G401 (cell line): ENCODE data around the gene RBL2. TPM values are rescaled to one million over a fixed set of nuclear protein-coding genes. Genes with fewer than 3 reads are reported as not detected.
A peak's percentile ranks its signal among the peaks of the same experiment; 100 is the strongest.
"Not testable (repeated sequence)": the region's sequence is repeated elsewhere in the genome, so short reads cannot be mapped to it uniquely, and the experiment has no call there.

ENCODE experiments used
- DNase-seq: peaks from one replicate; pipeline ENCODE4 v3.0.0-alpha.2; 2015; ENCODE audit warnings: low spot score
- in situ Hi-C: cut with HindIII; loops from 2 replicates; pipeline ENCODE4 v1.10.0; 2016; ENCODE audit warnings: low sequenced_read_pairs, mixed read lengths
- total RNA-seq: library from RNA; depleted of rRNA; stranded (reverse); fragments of >200 nt; shearing (Covaris generic); gene quantifications from 2 replicates; pipeline ENCODE4 v1.2.3, GENCODE V29; 2014; rRNA removed

Gene RBL2
- total RNA-seq = 19.0 and 22.2 TPM in 2 replicates

GRCh38 chr16:53434377-53435065, at the start of gene RBL2:
Gene RBL2 (plus strand): TSS chr16:53434471. CDS start chr16:53434557, 86 bp downstream.
- in situ Hi-C loops = no loop called here
- peak; percentile 77 for DNase-seq

GRCh38 chr16:53384610-53385009, 49.7 kb upstream of the RBL2 start:
- in situ Hi-C loops, DNase-seq: not testable (repeated sequence)

GRCh38 chr16:53404959-53405358, 29.3 kb upstream of the RBL2 start:
- no peak for DNase-seq
- in situ Hi-C loops = no loop called here

GRCh38 chr16:53412549-53412948, 21.7 kb upstream of the RBL2 start:
- in situ Hi-C loops = no loop called here
- DNase-seq = no peak

- DNase-seq = no peak
- in situ Hi-C loops = no loop called here
Observed at GRCh38 chr16:53413864-53414263, 20.4 kb upstream of the RBL2 start.

- in situ Hi-C loops = no loop called here
- no peak for DNase-seq
Observed at GRCh38 chr16:53414381-53414780, 19.9 kb upstream of the RBL2 start.

GRCh38 chr16:53415504-53415903, 18.8 kb upstream of the RBL2 start:
- in situ Hi-C loops = no loop called here
- DNase-seq = no peak

GRCh38 chr16:53417011-53417410, 17.3 kb upstream of the RBL2 start:
- no peak for DNase-seq
- in situ Hi-C loops = no loop called here

GRCh38 chr16:53417976-53418375, 16.3 kb upstream of the RBL2 start:
- in situ Hi-C loops = no loop called here
- no peak for DNase-seq

- in situ Hi-C loops, DNase-seq: not testable (repeated sequence)
Observed at GRCh38 chr16:53419383-53419709, 14.9 kb upstream of the RBL2 start.

GRCh38 chr16:53421248-53421647, 13.0 kb upstream of the RBL2 start:
- in situ Hi-C loops = no loop called here
- DNase-seq = no peak

- in situ Hi-C loops, DNase-seq: not testable (repeated sequence)
Observed at GRCh38 chr16:53423968-53424367, 10.3 kb upstream of the RBL2 start.

GRCh38 chr16:53428681-53429080, 5.6 kb upstream of the RBL2 start:
- DNase-seq = no peak
- in situ Hi-C loops = no loop called here

GRCh38 chr16:53429221-53429943, 4.9 kb upstream of the RBL2 start:
- no peak for DNase-seq
- in situ Hi-C loops = no loop called here

- in situ Hi-C loops = no loop called here
Observed at GRCh38 chr16:53430363-53430762, 3.9 kb upstream of the RBL2 start.

GRCh38 chr16:53433509-53433908, 762 bp upstream of the RBL2 start:
- in situ Hi-C loops = no loop called here
- no peak for DNase-seq

More at GRCh38 chr16:53430363-53430762, 3.9 kb upstream of the RBL2 start:
- DNase-seq = no peak

- in situ Hi-C loops = no loop called here
- DNase-seq = no peak
Observed at GRCh38 chr16:53433930-53434376, 318 bp upstream of the RBL2 start.

GRCh38 chr16:53435066-53435688, 906 bp downstream of the RBL2 start:
- DNase-seq = peak; percentile 87
- in situ Hi-C loops = no loop called here

GRCh38 chr16:53440125-53440524, 5.9 kb downstream of the RBL2 start:
- in situ Hi-C loops = no loop called here
- DNase-seq = no peak

GRCh38 chr16:53445534-53445933, 11.3 kb downstream of the RBL2 start:
- DNase-seq = no peak
- in situ Hi-C loops = no loop called here
